SU-DHL-6 (cell line): ENCODE measurements around the gene CFAP68.

Experiments used
- CTCF ChIP-seq: fragments of 200-600 bp; sonication (generic); IDR thresholded peaks from one replicate; pipeline ENCODE4 v1.5.1; 2017; ENCODE audit warnings: antibody characterized with exemption, mild to moderate bottlenecking, low read length, moderate library complexity; ENCODE audit not compliant: insufficient read depth, poor library complexity, severe bottlenecking
- EZH2phosphoT487 ChIP-seq: fragments of 200-600 bp; sonication (generic), shearing (Covaris generic); conservative IDR thresholded peaks from 2 replicates; pipeline ENCODE4 v1.6.1; 2018; ENCODE audit warnings: mild to moderate bottlenecking, antibody characterized with exemption, low read length, moderate library complexity, mixed read lengths

GRCh38 chr11:111843661-111844060 is 35.7 kb upstream of the CFAP68 start:
- no peak for TF ChIP-seq EZH2phosphoT487
- no peak for TF ChIP-seq CTCF
